Keratinocyte (primary cell): Measurements from ENCODE around the gene FOCAD. TPM values are rescaled to one million over a fixed set of nuclear protein-coding genes. Genes with fewer than 3 reads are reported as not detected.

Source experiments
- DNase-seq: peaks from one replicate; pipeline ENCODE4 v3.0.0-alpha.2; 2011; ENCODE audit warnings: low read depth, missing footprints, low spot score
- FAIRE-seq: peaks from 2 replicates; lab custom pipeline; 2011; peaks lifted over from hg19 to GRCh38; lab: Jason Lieb, UNC
- H2AFZ ChIP-seq: 2 replicates; pipeline ENCODE4 v1.6.0; 2012; ENCODE audit warnings: low read length, control low read depth, inconsistent platforms; ENCODE audit not compliant: control insufficient read depth
- H3K27ac ChIP-seq: 2 replicates; pipeline ENCODE4 v1.5.1; 2011; ENCODE audit warnings: low read length; ENCODE audit not compliant: control insufficient read depth, insufficient read depth
- H3K27me3 ChIP-seq: 3 replicates; pipeline ENCODE4 v1.6.0; 2011; ENCODE audit warnings: low read length; ENCODE audit not compliant: control insufficient read depth, insufficient read depth; ENCODE audit errors: extremely low read depth
- H3K36me3 ChIP-seq, 2 experiments: 2 replicates in 1 of 2; 3 replicates in 1 of 2; pipeline ENCODE4 v1.5.1; 2011; ENCODE audit warnings: low read length in 2 of 2, mild to moderate bottlenecking in 1 of 2; ENCODE audit not compliant: control insufficient read depth in 2 of 2, insufficient read depth in 2 of 2; ENCODE audit errors: extremely low read depth in 1 of 2
- H3K4me1 ChIP-seq: 3 replicates; pipeline ENCODE4 v1.5.1; 2011; ENCODE audit warnings: low read length; ENCODE audit not compliant: control insufficient read depth, insufficient read depth; ENCODE audit errors: extremely low read depth
- H3K4me2 ChIP-seq: 3 replicates; pipeline ENCODE4 v1.6.0; 2011; ENCODE audit warnings: low read depth, low read length; ENCODE audit not compliant: control insufficient read depth, insufficient read depth; ENCODE audit errors: extremely low read depth
- H3K4me3 ChIP-seq, 3 experiments: fragments of 200-600 bp in 1 of 3; sonication (generic) in 1 of 3; 2 replicates in 2 of 3; 3 replicates in 1 of 3; pipeline ENCODE4 v1.5.1; 2011 to 2016; ENCODE audit warnings: low read length in 3 of 3, mild to moderate bottlenecking in 3 of 3, control low read depth in 2 of 3, inconsistent platforms in 1 of 3, low read depth in 1 of 3, mixed read lengths in 1 of 3, mixed run types in 1 of 3, moderate library complexity in 1 of 3; ENCODE audit not compliant: control insufficient read depth in 2 of 3, insufficient read depth in 2 of 3; ENCODE audit errors: extremely low read depth in 1 of 3
- H3K79me2 ChIP-seq: 2 replicates; pipeline ENCODE4 v1.6.0; 2012; ENCODE audit warnings: low read length; ENCODE audit not compliant: control insufficient read depth, insufficient read depth
- H3K9ac ChIP-seq: 3 replicates; pipeline ENCODE4 v1.6.0; 2011; ENCODE audit warnings: low read length; ENCODE audit not compliant: control insufficient read depth, insufficient read depth; ENCODE audit errors: extremely low read depth
- H3K9me1 ChIP-seq: 3 replicates; pipeline ENCODE4 v1.6.0; 2011; ENCODE audit warnings: low read length; ENCODE audit not compliant: control insufficient read depth, insufficient read depth; ENCODE audit errors: extremely low read depth
- H3K9me3 ChIP-seq: 2 replicates; pipeline ENCODE4 v1.5.1; 2012; ENCODE audit warnings: low read depth, low read length; ENCODE audit not compliant: control insufficient read depth
- H4K20me1 ChIP-seq: 3 replicates; pipeline ENCODE4 v1.6.0; 2011; ENCODE audit warnings: low read length; ENCODE audit not compliant: control insufficient read depth, insufficient read depth; ENCODE audit errors: extremely low read depth
- CTCF ChIP-seq, 3 experiments: IDR thresholded peaks in 1 of 3; conservative IDR thresholded peaks in 1 of 3; optimal IDR thresholded peaks in 1 of 3; 2 replicates in 2 of 3; 3 replicates in 1 of 3; pipeline versions ENCODE3 to v1.5.1; 2011; ENCODE audit warnings: low read length in 3 of 3, mild to moderate bottlenecking in 3 of 3, moderate library complexity in 2 of 3, control low read depth in 1 of 3, inconsistent platforms in 1 of 3; ENCODE audit not compliant: insufficient read depth in 2 of 3; ENCODE audit errors: extremely low read depth in 1 of 3
- EZH2 ChIP-seq: IDR thresholded peaks from one replicate; pipeline ENCODE4 v1.6.1; 2012; ENCODE audit warnings: inconsistent platforms, mild to moderate bottlenecking, low read length, moderate library complexity
- dilution Hi-C: fragments of 300-500 bp; cut with MboI; formaldehyde crosslinking; loops from one replicate; pipeline ENCODE4 v1.7.0; 2020; ENCODE audit warnings: low sequenced_read_pairs; ENCODE audit not compliant: extremely low pct_ligation_motif_present
- polyA plus RNA-seq, 5 experiments: library from polyadenylated mRNA; depleted of rRNA in 3 of 5; stranded (reverse) in 3 of 5; stranded (forward) in 1 of 5; unstranded in 1 of 5; fragments of >200 nt; gene quantifications; 1 replicate in 1 of 5; 2 replicates in 3 of 5; 3 replicates in 1 of 5; pipeline versions ENCODE4 v1.2.1 to v1.2.3, GENCODE V29; 2011 to 2012; ENCODE audit warnings: missing spikeins in 2 of 5, low read depth in 1 of 5, low replicate concordance in 1 of 5

Gene FOCAD
- polyA plus RNA-seq, 1 donor (not counting 4 experiments of a cell fraction or from before 2014, with no cell fraction given): 33.1 TPM

- dilution Hi-C loops: no loop called here
- Histone ChIP-seq H3K9ac (no peak overlapping the region), H4K20me1 (no peaks in the 10 kb centered on the region), H2AFZ (no peak overlapping the region), H3K4me2 (no peak overlapping the region), H3K9me3 (no peaks in the 10 kb centered on the region), H3K4me1 (no peaks in the 10 kb centered on the region), H3K27me3 (no peaks in the 10 kb centered on the region), H3K36me3 (peaks cover 0 to 3% of the 10 kb centered on the region in 2 experiments), H3K9me1 (no peaks in the 10 kb centered on the region), H3K79me2 (no peaks in the 10 kb centered on the region), H3K4me3 (no peak overlapping the region), H3K27ac (no peak overlapping the region)
- TF ChIP-seq EZH2 (no peak), CTCF (optimal IDR thresholded peaks at IDR 0.05 in 1 of 3, IDR thresholded peaks at IDR 0.05 in 1 of 3, conservative IDR thresholded peaks at IDR 0.05 in 1 of 3; ENCODE audit: extremely low read depth in 1 of 3, insufficient read depth in 2 of 3, low read length in 3 of 3) (no peak)
- DNase-seq (no peak), FAIRE-seq (no peak)
Measured at GRCh38 chr9:20790721-20791120, 106.7 kb downstream of the FOCAD start.

- Histone ChIP-seq H3K9ac (no peak overlapping the region), H3K4me3 (no peak overlapping the region), H3K79me2 (no peaks in the 10 kb centered on the region), H3K27me3 (no peaks in the 10 kb centered on the region), H3K4me2 (no peak overlapping the region), H4K20me1 (no peaks in the 10 kb centered on the region), H3K27ac (no peak overlapping the region), H3K9me1 (no peaks in the 10 kb centered on the region), H3K4me1 (no peaks in the 10 kb centered on the region), H3K9me3 (no peaks in the 10 kb centered on the region), H2AFZ (no peak overlapping the region), H3K36me3 (peaks cover 0 to 3% of the 10 kb centered on the region in 2 experiments)
- no peak for TF ChIP-seq EZH2
- TF ChIP-seq CTCF (optimal IDR thresholded peaks at IDR 0.05 in 1 of 3, IDR thresholded peaks at IDR 0.05 in 1 of 3, conservative IDR thresholded peaks at IDR 0.05 in 1 of 3; ENCODE audit: extremely low read depth in 1 of 3, insufficient read depth in 2 of 3, low read length in 3 of 3): no peak
- dilution Hi-C loops: no loop called here
- FAIRE-seq: no peak
- DNase-seq: no peak
Measured at GRCh38 chr9:20791682-20792081, 107.6 kb downstream of the FOCAD start.
